GM23338 (cell line): ENCODE data around the gene ZBTB5. TPM values are rescaled to one million over a fixed set of nuclear protein-coding genes. Genes with fewer than 3 reads are reported as not detected.
A peak's percentile ranks its signal among the peaks of the same experiment; 100 is the strongest.

Experiments
- ATAC-seq: fragments of 200-7000 bp; cut with Tn5 transposase; 3 replicates; pipeline ENCODE4 v1.9.1; 2020
- DNase-seq: peaks from one replicate; pipeline ENCODE4 v3.0.0-alpha.2; 2015; ENCODE audit warnings: low spot score
- H2AFZ ChIP-seq: fragments of 200-600 bp; sonication (generic); 2 replicates; pipeline ENCODE4 v1.8.0; 2016; ENCODE audit warnings: antibody characterized with exemption, mild to moderate bottlenecking, moderate library complexity
- H3F3A ChIP-seq: fragments of 200-600 bp; sonication (generic); replicated peaks from 2 replicates; pipeline ENCODE4 v1.8.0; 2017; ENCODE audit warnings: antibody characterized with exemption, mixed run types, low read depth
- H3K27ac ChIP-seq: fragments of 200-600 bp; sonication (generic); 2 replicates; pipeline ENCODE4 v1.6.1; 2016; ENCODE audit warnings: low read depth
- H3K27me3 ChIP-seq: fragments of 200-600 bp; sonication (generic); 2 replicates; pipeline ENCODE4 v1.8.0; 2016; ENCODE audit warnings: mild to moderate bottlenecking, mixed run types, moderate library complexity; ENCODE audit not compliant: insufficient read depth
- H3K36me3 ChIP-seq: fragments of 200-600 bp; sonication (generic); 2 replicates; pipeline ENCODE4 v1.8.0; 2016; ENCODE audit warnings: mild to moderate bottlenecking; ENCODE audit not compliant: insufficient read depth
- H3K4me1 ChIP-seq: fragments of 200-600 bp; sonication (generic); 2 replicates; pipeline ENCODE4 v1.8.0; 2016; ENCODE audit warnings: mild to moderate bottlenecking, moderate library complexity; ENCODE audit not compliant: insufficient read depth
- H3K4me2 ChIP-seq: fragments of 200-600 bp; sonication (generic); 2 replicates; pipeline ENCODE4 v1.7.1; 2017; ENCODE audit warnings: mixed run types
- H3K4me3 ChIP-seq: fragments of 200-600 bp; sonication (generic); 2 replicates; pipeline ENCODE4 v1.6.1; 2016; ENCODE audit warnings: mixed run types
- H3K79me2 ChIP-seq: fragments of 200-600 bp; sonication (generic); replicated peaks from 2 replicates; pipeline ENCODE4 v1.8.0; 2017; ENCODE audit warnings: mild to moderate bottlenecking; ENCODE audit not compliant: insufficient read depth
- H3K9me2 ChIP-seq: fragments of 200-600 bp; sonication (generic); 2 replicates; pipeline ENCODE4 v1.8.0; 2017; ENCODE audit not compliant: insufficient read depth
- H4K20me1 ChIP-seq: fragments of 200-600 bp; sonication (generic); replicated peaks from 2 replicates; pipeline ENCODE4 v1.8.0; 2017; ENCODE audit warnings: mild to moderate bottlenecking; ENCODE audit not compliant: insufficient read depth
- H3K27ac Mint-ChIP-seq: 2 replicates; pipeline ENCODE4 v1.8.0; 2020; ENCODE audit warnings: inconsistent platforms, mild to moderate bottlenecking, moderate library complexity, mixed read lengths
- H3K27me3 Mint-ChIP-seq: 3 replicates; pipeline ENCODE4 v1.8.0; 2022; ENCODE audit warnings: low read depth, mild to moderate bottlenecking, moderate library complexity, mixed read lengths, inconsistent platforms; ENCODE audit not compliant: insufficient read depth, poor library complexity
- H3K36me3 Mint-ChIP-seq: 3 replicates; pipeline ENCODE4 v1.8.0; 2021; ENCODE audit warnings: low read depth, mild to moderate bottlenecking, inconsistent platforms, moderate library complexity, mixed read lengths
- H3K4me1 Mint-ChIP-seq: 3 replicates; pipeline ENCODE4 v1.8.0; 2020; ENCODE audit warnings: mild to moderate bottlenecking, inconsistent platforms, mixed read lengths
- H3K4me3 Mint-ChIP-seq: 3 replicates; pipeline ENCODE4 v1.8.0; 2021; ENCODE audit warnings: moderate library complexity, mild to moderate bottlenecking, inconsistent platforms, mixed read lengths
- H3K9me3 Mint-ChIP-seq: 3 replicates; pipeline ENCODE4 v1.8.0; 2020; ENCODE audit warnings: moderate library complexity, mild to moderate bottlenecking, inconsistent platforms, mixed read lengths
- REST ChIP-seq: IDR thresholded peaks from one replicate; pipeline ENCODE4 v1.6.1; 2018; ENCODE audit warnings: antibody characterized with exemption; ENCODE audit not compliant: unreplicated experiment
- ZNF462 ChIP-seq: fragments of 250-450 bp; sonication (Bioruptor Pico); IDR thresholded peaks from 2 replicates; pipeline ENCODE4 v1.5.0; 2020; ENCODE audit warnings: mild to moderate bottlenecking, moderate library complexity
- polyA plus RNA-seq: library from polyadenylated mRNA; unstranded; fragments of >200 nt; fragmentation: Nextera tagmentation; extraction: Ambion mirVana; gene quantifications from 2 replicates; pipeline ENCODE4 v1.2.1, GENCODE V29; 2016
- total RNA-seq: library from RNA; depleted of rRNA; stranded (reverse); fragments of >200 nt; shearing (Covaris generic); gene quantifications from 2 replicates; pipeline ENCODE4 v1.2.3, GENCODE V29; 2014

Gene ZBTB5
- total and polyA plus RNA-seq, 2 experiments from 2014 or later, result 2.8 to 19.5 TPM

GRCh38 chr9:37447111-37447510 is 18.1 kb downstream of the ZBTB5 start (continued):
- TF ChIP-seq ZNF462 (CRISPR knock-in tag), result no peak
- TF ChIP-seq REST, result no peak

GRCh38 chr9:37446401-37446800 is 18.8 kb downstream of the ZBTB5 start:
- no peaks in the 10 kb centered on the region for H3K27me3 Mint-ChIP-seq
- Histone ChIP-seq H3K27ac (0 out of 2 replicates have a peak overlapping the region, but pooled peaks have one; percentile 43), H3K36me3 (no peaks in the 10 kb centered on the region; the same call in 1 of the 2 replicates), H4K20me1 (peaks cover 48% of the 10 kb centered on the region), H3K9me2 (no peaks in the 10 kb centered on the region), H3K4me2 (no peak overlapping the region), H3K4me3 (no peak overlapping the region), H3K4me1 (peaks cover 4% of the 10 kb centered on the region; the same call in 1 of the 2 replicates), H3K79me2 (peaks cover 83% of the 10 kb centered on the region), H3K27me3 (no peaks in the 10 kb centered on the region), H3F3A (0 out of 2 replicates have a peak, but pooled peaks cover 3% of the 10 kb centered on the region), H2AFZ (no peak overlapping the region)
- H3K4me3 Mint-ChIP-seq, result no peak overlapping the region
- H3K36me3 Mint-ChIP-seq, result peaks cover 17% of the 10 kb centered on the region
- no peaks in the 10 kb centered on the region for H3K9me3 Mint-ChIP-seq
- no peak for DNase-seq
- ATAC-seq, result no peak
- H3K4me1 Mint-ChIP-seq, result peaks cover 16% of the 10 kb centered on the region
- H3K27ac Mint-ChIP-seq, result no peak overlapping the region
- no peak for TF ChIP-seq REST
